Epithelial cell of esophagus (primary cell): ENCODE measurements around the gene TBCB.

ENCODE experiments used
- DNase-seq: peaks from one replicate; pipeline ENCODE4 v3.0.0; 2010; ENCODE audit warnings: low read depth
- H3K4me3 ChIP-seq: 2 replicates; pipeline ENCODE4 v1.5.1; 2011; ENCODE audit warnings: mild to moderate bottlenecking, low read length, control low read depth
- TF ChIP-seq, protein P1 (sequence below): IDR thresholded peaks from 2 replicates; pipeline ENCODE4 v1.5.1; 2011; ENCODE audit warnings: low read depth, mild to moderate bottlenecking, low read length, control low read depth, inconsistent platforms; ENCODE audit not compliant: insufficient read depth; ENCODE audit errors: missing control alignments

TBCB gene

DNA sequence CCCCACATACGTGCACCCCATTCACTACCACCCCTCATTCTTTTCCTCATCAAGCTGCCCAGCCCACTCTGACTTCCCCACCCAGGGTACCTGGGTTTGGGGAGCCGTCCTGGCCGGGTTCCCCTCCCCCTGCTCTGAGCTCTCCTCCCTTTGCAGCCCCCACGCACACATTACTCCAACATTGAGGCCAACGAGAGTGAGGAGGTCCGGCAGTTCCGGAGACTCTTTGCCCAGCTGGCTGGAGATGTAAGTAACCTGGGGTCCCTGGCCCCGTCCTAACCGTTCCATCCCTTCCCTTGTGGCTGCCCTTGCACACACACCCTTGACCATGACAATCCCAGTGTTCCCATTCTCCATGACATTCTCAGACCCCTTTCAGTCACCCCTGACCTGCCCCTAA, 27.2 kb downstream of the TBCB start:
- DNase-seq, result no peak
- TF ChIP-seq, protein P1, sequence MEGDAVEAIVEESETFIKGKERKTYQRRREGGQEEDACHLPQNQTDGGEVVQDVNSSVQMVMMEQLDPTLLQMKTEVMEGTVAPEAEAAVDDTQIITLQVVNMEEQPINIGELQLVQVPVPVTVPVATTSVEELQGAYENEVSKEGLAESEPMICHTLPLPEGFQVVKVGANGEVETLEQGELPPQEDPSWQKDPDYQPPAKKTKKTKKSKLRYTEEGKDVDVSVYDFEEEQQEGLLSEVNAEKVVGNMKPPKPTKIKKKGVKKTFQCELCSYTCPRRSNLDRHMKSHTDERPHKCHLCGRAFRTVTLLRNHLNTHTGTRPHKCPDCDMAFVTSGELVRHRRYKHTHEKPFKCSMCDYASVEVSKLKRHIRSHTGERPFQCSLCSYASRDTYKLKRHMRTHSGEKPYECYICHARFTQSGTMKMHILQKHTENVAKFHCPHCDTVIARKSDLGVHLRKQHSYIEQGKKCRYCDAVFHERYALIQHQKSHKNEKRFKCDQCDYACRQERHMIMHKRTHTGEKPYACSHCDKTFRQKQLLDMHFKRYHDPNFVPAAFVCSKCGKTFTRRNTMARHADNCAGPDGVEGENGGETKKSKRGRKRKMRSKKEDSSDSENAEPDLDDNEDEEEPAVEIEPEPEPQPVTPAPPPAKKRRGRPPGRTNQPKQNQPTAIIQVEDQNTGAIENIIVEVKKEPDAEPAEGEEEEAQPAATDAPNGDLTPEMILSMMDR, result no peak
- no peak overlapping the region for H3K4me3 ChIP-seq

DNA sequence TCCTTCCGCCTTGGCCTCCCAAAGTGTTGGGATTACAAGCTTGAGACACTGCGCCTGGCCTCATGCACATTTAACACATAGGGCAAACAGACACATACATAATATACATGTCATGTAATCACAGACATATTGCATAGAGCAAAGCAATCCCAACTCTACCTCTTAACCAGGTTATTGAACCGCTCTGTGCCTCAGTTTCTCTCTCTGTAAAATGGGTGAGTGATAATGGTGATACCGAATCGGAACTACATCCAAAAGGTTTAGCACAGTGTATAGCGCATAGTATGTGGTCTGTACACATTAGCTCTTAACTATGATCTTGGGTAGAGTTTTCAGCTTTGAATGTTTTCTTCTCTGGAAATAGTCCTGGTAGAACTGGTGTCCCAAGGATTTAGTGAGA, 29.4 kb downstream of the TBCB start:
- H3K4me3 ChIP-seq, result no peak overlapping the region
- no peak for DNase-seq
- TF ChIP-seq, protein P1, result no peak

DNA sequence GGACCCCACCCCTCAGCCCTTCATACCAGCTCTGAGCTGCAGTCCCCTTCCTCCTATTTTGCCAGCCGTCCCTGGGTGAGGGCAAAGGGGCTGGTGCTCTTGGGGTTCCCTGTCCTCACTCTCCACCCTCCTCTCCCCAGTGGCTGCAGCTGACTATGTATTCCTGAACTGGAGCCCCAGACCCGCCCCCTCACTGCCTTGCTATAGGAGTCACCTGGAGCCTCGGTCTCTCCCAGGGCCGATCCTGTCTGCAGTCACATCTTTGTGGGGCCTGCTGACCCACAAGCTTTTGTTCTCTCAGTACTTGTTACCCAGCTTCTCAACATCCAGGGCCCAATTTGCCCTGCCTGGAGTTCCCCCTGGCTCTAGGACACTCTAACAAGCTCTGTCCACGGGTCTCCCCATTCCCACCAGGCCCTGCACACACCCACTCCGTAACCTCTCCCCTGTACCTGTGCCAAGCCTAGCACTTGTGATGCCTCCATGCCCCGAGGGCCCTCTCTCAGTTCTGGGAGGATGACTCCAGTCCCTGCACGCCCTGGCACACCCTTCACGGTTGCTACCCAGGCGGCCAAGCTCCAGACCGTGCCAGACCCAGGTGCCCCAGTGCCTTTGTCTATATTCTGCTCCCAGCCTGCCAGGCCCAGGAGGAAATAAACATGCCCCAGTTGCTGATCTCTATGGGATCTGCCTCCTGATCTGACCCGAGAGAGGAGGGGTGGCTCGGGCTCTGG, 34.6 kb downstream of the TBCB start:
- TF ChIP-seq, protein P1, result no peak
- DNase-seq, result peak; percentile 95
- H3K4me3 ChIP-seq, result no peak overlapping the region

GRCh38 chr19:36150586-36150985, 35.3 kb downstream of the TBCB start:
- no peak overlapping the region for H3K4me3 ChIP-seq
- TF ChIP-seq, protein P1, result no peak
- DNase-seq, result no peak

DNA sequence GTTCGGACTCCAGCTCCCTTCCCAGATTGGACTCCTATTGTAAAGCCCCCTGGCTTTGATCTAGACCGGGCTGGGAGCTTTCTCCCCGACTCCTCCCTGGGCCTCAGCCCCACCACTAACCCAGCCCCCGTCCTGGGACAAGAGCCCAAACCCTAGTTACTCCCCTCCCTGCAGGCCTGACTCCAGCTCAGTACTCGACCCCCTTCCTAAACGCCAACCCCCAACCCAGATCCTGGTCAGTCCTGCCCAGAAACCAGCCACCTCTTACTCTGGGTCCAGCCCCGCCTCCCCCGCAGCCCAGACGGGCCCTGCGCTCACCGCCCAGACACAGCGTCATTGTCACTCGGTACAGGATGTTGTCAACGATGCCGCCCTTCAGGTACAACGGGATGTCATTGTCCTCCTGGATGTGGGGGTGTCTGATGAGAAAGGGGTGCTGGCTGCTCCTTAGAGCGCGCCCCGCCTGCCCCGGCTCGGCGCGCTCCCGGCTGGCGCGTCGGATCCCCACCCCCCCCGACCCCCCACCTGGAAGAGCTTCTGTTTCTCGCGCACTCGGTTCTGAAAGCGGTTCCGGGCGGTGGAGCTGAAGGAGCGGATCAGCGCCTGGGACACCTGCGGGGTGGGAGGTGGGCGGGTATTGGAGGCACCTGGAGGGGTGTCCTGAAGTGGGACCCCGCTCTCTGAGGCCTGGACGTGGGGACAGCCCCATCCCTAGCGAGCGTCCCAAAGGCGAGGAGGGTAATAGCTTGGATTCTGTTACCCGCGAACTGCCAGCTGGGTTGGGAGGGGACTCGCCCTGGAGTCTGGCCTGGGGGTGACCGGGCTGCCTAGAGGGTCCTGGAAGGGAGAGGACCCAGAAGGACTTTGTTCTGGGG, 36.1 kb downstream of the TBCB start:
- no peak overlapping the region for H3K4me3 ChIP-seq
- TF ChIP-seq, protein P1, result no peak
- no peak for DNase-seq

GRCh38 chr19:36152019-36152351, 36.7 kb downstream of the TBCB start:
- H3K4me3 ChIP-seq, result no peak overlapping the region
- TF ChIP-seq, protein P1, result no peak
- no peak for DNase-seq
